ENCODE measurements around the gene CISD2. TPM values are rescaled to one million over a fixed set of nuclear protein-coding genes. Genes with fewer than 3 reads are reported as not detected.

CISD2 gene
- total and polyA plus RNA-seq, 2 donors (not counting 1 experiment from before 2014, with no cell fraction given): 30.8 to 46.2 TPM

GRCh38 chr4:102823464-102823863, 45.3 kb upstream of the CISD2 start:
- Histone ChIP-seq H3K4me2 (ENCODE audit: extremely low read depth, insufficient read depth, low read length) (peak overlapping the region; percentile 49), H3K9me3 (ENCODE audit: control insufficient read depth, insufficient read depth, low read depth, low read length) (no peaks in the 10 kb centered on the region), H3K27ac (ENCODE audit: insufficient read depth, low read length) (peak overlapping the region; percentile 22), H3K36me3 (ENCODE audit: control insufficient read depth, insufficient read depth, low read length) (no peaks in the 10 kb centered on the region), H3K9ac (ENCODE audit: insufficient read depth, low read length) (no peak overlapping the region), H2AFZ (ENCODE audit: low read length) (no peak overlapping the region), H4K20me1 (ENCODE audit: control insufficient read depth, extremely low read depth, insufficient read depth, low read length) (peaks cover 7% of the 10 kb centered on the region), H3K4me1 (ENCODE audit: control insufficient read depth, extremely low read depth, insufficient read depth, low read length) (peaks cover 10% of the 10 kb centered on the region), H3K4me3 (replicated peaks in 1 of 4; ENCODE audit: control extremely low read depth in 1 of 4, insufficient read depth in 1 of 4, low read depth in 3 of 4, low read length in 4 of 4) (peak overlapping the region; percentile 86 to 97 (median 95)), H3K27me3 (ENCODE audit: control insufficient read depth, insufficient read depth, low read length) (no peaks in the 10 kb centered on the region), H3K79me2 (ENCODE audit: control insufficient read depth, insufficient read depth, low read length) (peaks cover 84% of the 10 kb centered on the region)
- TF ChIP-seq, protein P1, sequence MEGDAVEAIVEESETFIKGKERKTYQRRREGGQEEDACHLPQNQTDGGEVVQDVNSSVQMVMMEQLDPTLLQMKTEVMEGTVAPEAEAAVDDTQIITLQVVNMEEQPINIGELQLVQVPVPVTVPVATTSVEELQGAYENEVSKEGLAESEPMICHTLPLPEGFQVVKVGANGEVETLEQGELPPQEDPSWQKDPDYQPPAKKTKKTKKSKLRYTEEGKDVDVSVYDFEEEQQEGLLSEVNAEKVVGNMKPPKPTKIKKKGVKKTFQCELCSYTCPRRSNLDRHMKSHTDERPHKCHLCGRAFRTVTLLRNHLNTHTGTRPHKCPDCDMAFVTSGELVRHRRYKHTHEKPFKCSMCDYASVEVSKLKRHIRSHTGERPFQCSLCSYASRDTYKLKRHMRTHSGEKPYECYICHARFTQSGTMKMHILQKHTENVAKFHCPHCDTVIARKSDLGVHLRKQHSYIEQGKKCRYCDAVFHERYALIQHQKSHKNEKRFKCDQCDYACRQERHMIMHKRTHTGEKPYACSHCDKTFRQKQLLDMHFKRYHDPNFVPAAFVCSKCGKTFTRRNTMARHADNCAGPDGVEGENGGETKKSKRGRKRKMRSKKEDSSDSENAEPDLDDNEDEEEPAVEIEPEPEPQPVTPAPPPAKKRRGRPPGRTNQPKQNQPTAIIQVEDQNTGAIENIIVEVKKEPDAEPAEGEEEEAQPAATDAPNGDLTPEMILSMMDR (conservative IDR thresholded peaks at IDR 0.05 in 1 of 2, IDR thresholded peaks at IDR 0.05 in 1 of 2; ENCODE audit: low read depth in 1 of 2, low read length in 2 of 2): no peak
- TF ChIP-seq EZH2 (IDR thresholded peaks at IDR 0.05; ENCODE audit: low read length, missing control alignments): no peak
- DNase-seq (ENCODE audit: low read depth in 2 of 2): no peak

DNA sequence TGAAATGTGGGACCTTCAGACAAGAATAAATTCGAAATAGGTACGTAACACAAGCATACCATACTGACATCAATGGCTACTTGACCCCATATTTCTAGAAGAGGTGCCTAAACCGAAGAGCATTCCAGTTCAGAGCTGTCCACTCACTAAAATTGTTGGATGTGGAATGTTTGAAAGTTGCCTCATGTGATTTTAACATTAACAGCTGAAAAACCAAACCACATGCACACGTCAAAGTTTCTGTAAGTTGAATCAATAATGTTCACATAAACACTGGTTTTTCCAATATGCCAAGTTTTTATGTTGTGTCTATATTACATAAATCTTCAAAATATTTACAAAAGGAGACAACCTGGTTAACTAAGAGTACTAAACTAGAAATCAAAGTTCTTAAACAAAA, 44.9 kb upstream of the CISD2 start:
- TF ChIP-seq EZH2 (IDR thresholded peaks at IDR 0.05; ENCODE audit: low read length, missing control alignments): no peak
- TF ChIP-seq, protein P1 (conservative IDR thresholded peaks at IDR 0.05 in 1 of 2, IDR thresholded peaks at IDR 0.05 in 1 of 2; ENCODE audit: low read depth in 1 of 2, low read length in 2 of 2): no peak
- H3K9me3 ChIP-seq (ENCODE audit: control insufficient read depth, insufficient read depth, low read depth, low read length): no peaks in the 10 kb centered on the region
- H3K36me3 ChIP-seq (ENCODE audit: control insufficient read depth, insufficient read depth, low read length): no peaks in the 10 kb centered on the region
- H3K27me3 ChIP-seq (ENCODE audit: control insufficient read depth, insufficient read depth, low read length): no peaks in the 10 kb centered on the region
- H3K4me1 ChIP-seq (ENCODE audit: control insufficient read depth, extremely low read depth, insufficient read depth, low read length): peaks cover 10% of the 10 kb centered on the region
- H2AFZ ChIP-seq (ENCODE audit: low read length): no peak overlapping the region
- peak overlapping the region; percentile 22 for H3K27ac ChIP-seq (ENCODE audit: insufficient read depth, low read length)
- peak overlapping the region; percentile 86 to 97 (median 95) for H3K4me3 ChIP-seq (replicated peaks in 1 of 4; ENCODE audit: control extremely low read depth in 1 of 4, insufficient read depth in 1 of 4, low read depth in 3 of 4, low read length in 4 of 4)
- peak; percentile 19 to 48 for DNase-seq (ENCODE audit: low read depth in 2 of 2)
- peaks cover 80% of the 10 kb centered on the region for H3K79me2 ChIP-seq (ENCODE audit: control insufficient read depth, insufficient read depth, low read length)
- H4K20me1 ChIP-seq (ENCODE audit: control insufficient read depth, extremely low read depth, insufficient read depth, low read length): peaks cover 7% of the 10 kb centered on the region
- no peak overlapping the region for H3K9ac ChIP-seq (ENCODE audit: insufficient read depth, low read length)
- peak overlapping the region; percentile 49 for H3K4me2 ChIP-seq (ENCODE audit: extremely low read depth, insufficient read depth, low read length)

DNA sequence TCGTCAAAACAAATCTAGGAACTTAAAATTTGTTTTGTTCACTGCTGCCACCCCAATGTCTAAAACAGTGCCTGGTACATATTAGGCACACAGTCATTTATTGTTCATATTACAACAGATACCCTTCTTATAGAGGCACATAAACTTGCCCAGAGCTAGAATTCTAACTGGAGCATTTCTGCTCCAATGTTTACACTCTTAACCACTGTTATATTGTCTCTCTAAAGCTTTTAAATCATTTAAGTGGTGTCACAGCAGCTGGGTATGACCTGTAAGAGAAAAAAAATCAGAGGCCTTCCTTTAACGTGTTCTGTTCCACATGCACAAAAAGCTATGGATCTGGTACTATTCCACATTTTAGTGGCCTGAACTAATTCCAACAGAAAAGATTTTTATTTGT, 44.4 kb upstream of the CISD2 start:
- Histone ChIP-seq H4K20me1 (ENCODE audit: control insufficient read depth, extremely low read depth, insufficient read depth, low read length) (peaks cover 7% of the 10 kb centered on the region), H3K9ac (ENCODE audit: insufficient read depth, low read length) (peak overlapping the region; percentile 100), H3K27ac (ENCODE audit: insufficient read depth, low read length) (peak overlapping the region; percentile 99), H3K4me3 (replicated peaks in 1 of 4; ENCODE audit: control extremely low read depth in 1 of 4, insufficient read depth in 1 of 4, low read depth in 3 of 4, low read length in 4 of 4) (peak overlapping the region; percentile 86 to 97 (median 95)), H3K4me1 (ENCODE audit: control insufficient read depth, extremely low read depth, insufficient read depth, low read length) (peaks cover 13% of the 10 kb centered on the region), H2AFZ (ENCODE audit: low read length) (no peak overlapping the region), H3K36me3 (ENCODE audit: control insufficient read depth, insufficient read depth, low read length) (no peaks in the 10 kb centered on the region), H3K4me2 (ENCODE audit: extremely low read depth, insufficient read depth, low read length) (peak overlapping the region; percentile 49), H3K9me3 (ENCODE audit: control insufficient read depth, insufficient read depth, low read depth, low read length) (no peaks in the 10 kb centered on the region), H3K79me2 (ENCODE audit: control insufficient read depth, insufficient read depth, low read length) (peaks cover 80% of the 10 kb centered on the region), H3K27me3 (ENCODE audit: control insufficient read depth, insufficient read depth, low read length) (no peaks in the 10 kb centered on the region)
- TF ChIP-seq, protein P1 (conservative IDR thresholded peaks at IDR 0.05 in 1 of 2, IDR thresholded peaks at IDR 0.05 in 1 of 2; ENCODE audit: low read depth in 1 of 2, low read length in 2 of 2): no peak
- DNase-seq (ENCODE audit: low read depth in 2 of 2): peak; percentile 5 to 11

All from fibroblast of lung (primary cell).